Measurements from ENCODE around the gene MAN1A1.

GRCh38 chr6:119174085-119174445 is 175.5 kb downstream of the MAN1A1 start:
- no peak for TF ChIP-seq EZH2 (optimal IDR thresholded peaks at IDR 0.05; ENCODE audit: low read depth, low read length)
- TF ChIP-seq CTCF (IDR thresholded peaks at IDR 0.05; ENCODE audit: low read length), result no peak
- TF ChIP-seq EZH2phosphoT487 (IDR thresholded peaks at IDR 0.05; ENCODE audit: low read length), result no peak

Data from MM.1S (cell line).